H9 (cell line): ENCODE measurements around the gene ITPKC. TPM values are rescaled to one million over a fixed set of nuclear protein-coding genes. Genes with fewer than 3 reads are reported as not detected.
"Not testable (repeated sequence)": the region's sequence is repeated elsewhere in the genome, so short reads cannot be mapped to it uniquely, and the experiment has no call there.

ENCODE experiments used
- DNase-seq: peaks from one replicate; pipeline ENCODE4 v3.0.0-alpha.2; 2017
- H2AFZ ChIP-seq: one replicate; pipeline ENCODE4 v1.6.1; 2013; ENCODE audit warnings: mild to moderate bottlenecking, low read length, control low read depth, moderate library complexity
- H2AK5ac ChIP-seq: 2 replicates; pipeline ENCODE4 v1.6.1; 2013; ENCODE audit warnings: low read length, control low read depth, mixed read lengths; ENCODE audit not compliant: insufficient read length
- H2BK120ac ChIP-seq: one replicate; pipeline ENCODE4 v1.6.1; 2013; ENCODE audit warnings: low read depth, mild to moderate bottlenecking, low read length, control low read depth, inconsistent platforms; ENCODE audit not compliant: poor library complexity, severe bottlenecking
- H2BK12ac ChIP-seq: 2 replicates; pipeline ENCODE4 v1.6.1; 2013; ENCODE audit warnings: low read length, control low read depth, mixed read lengths, low read depth; ENCODE audit not compliant: insufficient read length
- H2BK15ac ChIP-seq: 2 replicates; pipeline ENCODE4 v1.6.1; 2013; ENCODE audit warnings: low read depth, low read length, control low read depth
- H2BK20ac ChIP-seq: one replicate; pipeline ENCODE4 v1.6.1; 2013; ENCODE audit warnings: low read depth, mild to moderate bottlenecking, low read length, control low read depth, inconsistent platforms; ENCODE audit not compliant: poor library complexity, severe bottlenecking
- H2BK5ac ChIP-seq: 2 replicates; pipeline ENCODE4 v1.6.1; 2013; ENCODE audit warnings: low read length, control low read depth, mixed read lengths; ENCODE audit not compliant: insufficient read length
- H3K14ac ChIP-seq: 2 replicates; pipeline ENCODE4 v1.6.1; 2013; ENCODE audit warnings: low read length, control low read depth; ENCODE audit not compliant: insufficient read depth
- H3K18ac ChIP-seq: 2 replicates; pipeline ENCODE4 v1.6.1; 2013; ENCODE audit warnings: low read depth, mild to moderate bottlenecking, mixed read lengths, low read length, control low read depth; ENCODE audit not compliant: insufficient read length
- H3K23ac ChIP-seq: 2 replicates; pipeline ENCODE4 v1.6.1; 2013; ENCODE audit warnings: low read length, control low read depth, mixed read lengths, low read depth; ENCODE audit not compliant: insufficient read length
- H3K23me2 ChIP-seq: 2 replicates; pipeline ENCODE4 v1.6.1; 2013; ENCODE audit warnings: low read depth, mild to moderate bottlenecking, mixed read lengths, low read length, control low read depth; ENCODE audit not compliant: insufficient read length, poor library complexity, severe bottlenecking
- H3K27ac ChIP-seq: 2 replicates; pipeline ENCODE4 v1.5.1; 2013; ENCODE audit warnings: low read length, control low read depth, mixed read lengths, low read depth; ENCODE audit not compliant: insufficient read length
- H3K27me3 ChIP-seq: 2 replicates; pipeline ENCODE4 v1.6.1; 2013; ENCODE audit warnings: low read length, control low read depth, inconsistent platforms; ENCODE audit not compliant: insufficient read depth
- H3K4ac ChIP-seq: 2 replicates; pipeline ENCODE4 v1.6.1; 2013; ENCODE audit warnings: low read depth, mild to moderate bottlenecking, control low read depth, inconsistent platforms, low read length, moderate library complexity
- H3K4me1 ChIP-seq: 2 replicates; pipeline ENCODE4 v1.6.1; 2013; ENCODE audit warnings: low read length, control low read depth, inconsistent platforms; ENCODE audit not compliant: insufficient read depth
- H3K4me2 ChIP-seq: 2 replicates; pipeline ENCODE4 v1.6.1; 2013; ENCODE audit warnings: low read length, control low read depth, mixed read lengths; ENCODE audit not compliant: insufficient read length, insufficient read depth
- H3K56ac ChIP-seq: 2 replicates; pipeline ENCODE4 v1.6.1; 2013; ENCODE audit warnings: low read depth, mild to moderate bottlenecking, mixed read lengths, low read length, control low read depth; ENCODE audit not compliant: insufficient read length
- H3K79me1 ChIP-seq: 2 replicates; pipeline ENCODE4 v1.6.1; 2013; ENCODE audit warnings: low read depth, mild to moderate bottlenecking, moderate library complexity, low read length, control low read depth, inconsistent platforms; ENCODE audit not compliant: insufficient read depth, poor library complexity, severe bottlenecking
- H3K79me2 ChIP-seq: 2 replicates; pipeline ENCODE4 v1.6.1; 2013; ENCODE audit warnings: low read length, control low read depth, inconsistent platforms; ENCODE audit not compliant: insufficient read depth
- H3K9ac ChIP-seq: 2 replicates; pipeline ENCODE4 v1.6.1; 2013; ENCODE audit warnings: low read length, control low read depth, mixed read lengths; ENCODE audit not compliant: insufficient read length; ENCODE audit errors: extremely low read depth
- H3K9me3 ChIP-seq: one replicate; pipeline ENCODE4 v1.6.1; 2013; ENCODE audit warnings: low read depth, low read length, inconsistent platforms; ENCODE audit not compliant: control insufficient read depth
- H3T11ph ChIP-seq: one replicate; pipeline ENCODE4 v1.6.1; 2013; ENCODE audit warnings: mild to moderate bottlenecking, low read length, control low read depth, inconsistent platforms
- H4K20me1 ChIP-seq: one replicate; pipeline ENCODE4 v1.6.1; 2013; ENCODE audit not compliant: control insufficient read depth, insufficient read length, insufficient read depth
- H4K5ac ChIP-seq: 2 replicates; pipeline ENCODE4 v1.6.1; 2013; ENCODE audit warnings: low read depth, mild to moderate bottlenecking, mixed read lengths, low read length, control low read depth; ENCODE audit not compliant: insufficient read length
- H4K8ac ChIP-seq: replicated peaks from 2 replicates; pipeline ENCODE4 v1.6.1; 2013; ENCODE audit warnings: low read length, control low read depth, mixed read lengths, low read depth; ENCODE audit not compliant: insufficient read length
- H4K91ac ChIP-seq: 2 replicates; pipeline ENCODE4 v1.6.1; 2013; ENCODE audit warnings: low read depth, mild to moderate bottlenecking, moderate library complexity, mixed read lengths, low read length, control low read depth; ENCODE audit not compliant: insufficient read length
- H3K27ac Mint-ChIP-seq, 3 experiments: 2 replicates in 2 of 3; 3 replicates in 1 of 3; pipeline ENCODE4 v1.8.0; 2020 to 2021; ENCODE audit warnings: mixed read lengths in 3 of 3, mild to moderate bottlenecking in 1 of 3, moderate library complexity in 1 of 3
- H3K27me3 Mint-ChIP-seq: 2 replicates; pipeline ENCODE4 v1.8.0; 2021; ENCODE audit warnings: low read depth, mild to moderate bottlenecking, moderate library complexity, mixed read lengths
- H3K36me3 Mint-ChIP-seq, 3 experiments: 2 replicates in 2 of 3; 3 replicates in 1 of 3; pipeline ENCODE4 v1.8.0; 2020 to 2021; ENCODE audit warnings: low read depth in 3 of 3, mixed read lengths in 3 of 3; ENCODE audit not compliant: insufficient read depth in 1 of 3
- H3K4me1 Mint-ChIP-seq, 2 experiments: 2 replicates each; pipeline ENCODE4 v1.8.0; 2020; ENCODE audit warnings: mixed read lengths in 2 of 2
- H3K4me3 Mint-ChIP-seq, 2 experiments: 2 replicates in 1 of 2; 3 replicates in 1 of 2; pipeline ENCODE4 v1.8.0; 2020 to 2021; ENCODE audit warnings: mild to moderate bottlenecking in 2 of 2, mixed read lengths in 2 of 2, moderate library complexity in 1 of 2
- H3K9me3 Mint-ChIP-seq, 2 experiments: 2 replicates in 1 of 2; 3 replicates in 1 of 2; pipeline ENCODE4 v1.8.0; 2020; ENCODE audit warnings: mild to moderate bottlenecking in 2 of 2, mixed read lengths in 2 of 2, moderate library complexity in 1 of 2
- WGBS: extraction: QIAGEN DNeasy Blood & Tissue Kit; methylation state at CpG from one replicate; pipeline ENCODE4 v1.1.7; 2013; ENCODE audit warnings: missing lambda C conversion rate, low lambda C conversion rate, mixed read lengths; ENCODE audit not compliant: insufficient read length; ENCODE audit errors: extremely low coverage; 5-methylcytosine and 5-hydroxymethylcytosine counted together
- total RNA-seq: library from RNA; stranded (reverse); gene quantifications from 2 replicates; pipeline ENCODE4 v1.2.1, GENCODE V29; 2021

Gene ITPKC
- total RNA-seq, 1 experiment from 2014 or later = 11.2 TPM

DNA sequence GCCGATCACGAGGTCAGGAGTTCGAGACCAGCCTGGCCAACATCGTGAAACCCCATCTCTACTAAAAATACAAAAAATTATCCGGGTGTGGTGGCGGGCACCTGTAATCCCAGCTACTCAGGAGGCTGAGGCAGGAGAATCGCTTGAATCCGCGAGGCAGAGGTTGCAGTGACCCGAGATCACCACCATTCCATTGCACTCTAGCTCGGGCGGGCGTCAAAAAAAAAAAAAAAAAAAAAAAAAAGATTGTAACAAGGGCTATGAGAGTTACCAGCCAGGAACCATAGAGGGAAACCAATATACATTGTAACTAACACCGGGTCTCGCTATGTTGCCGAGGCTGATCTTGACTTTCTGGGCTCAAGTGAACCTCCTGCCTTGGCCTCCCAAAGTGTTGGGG lies 15.4 kb downstream of the ITPKC start:
- H3K9me3 Mint-ChIP-seq, H3K27ac Mint-ChIP-seq, H4K91ac ChIP-seq, H3K14ac ChIP-seq, H4K5ac ChIP-seq, H3K4me2 ChIP-seq, H3K4ac ChIP-seq, H3K79me1 ChIP-seq, H3T11ph ChIP-seq, H2BK5ac ChIP-seq, H2AK5ac ChIP-seq, H3K9ac ChIP-seq, H3K9me3 ChIP-seq, H4K20me1 ChIP-seq, H3K18ac ChIP-seq, H2BK20ac ChIP-seq, H3K79me2 ChIP-seq, H3K4me1 Mint-ChIP-seq, H3K23ac ChIP-seq, DNase-seq, H3K27ac ChIP-seq, H2BK12ac ChIP-seq, H2AFZ ChIP-seq, H2BK120ac ChIP-seq, H4K8ac ChIP-seq, H2BK15ac ChIP-seq, H3K4me3 Mint-ChIP-seq, H3K56ac ChIP-seq, H3K27me3 Mint-ChIP-seq, H3K27me3 ChIP-seq, H3K4me1 ChIP-seq, H3K23me2 ChIP-seq: not testable (repeated sequence)
- H3K36me3 Mint-ChIP-seq = peaks cover 15 to 81% (median 66%) of the 10 kb centered on the region in 3 experiments; a peak in 6 of 7 replicates
- WGBS = no CpG with 5 or more reads among the region's 16 CpGs
